IPS-NIHi7 (cell line): Measurements from ENCODE around the gene ITFG1.
"Not testable (repeated sequence)": the region's sequence is repeated elsewhere in the genome, so short reads cannot be mapped to it uniquely, and the experiment has no call there.

ENCODE experiments used
- DNase-seq: peaks from one replicate; pipeline ENCODE4 v3.0.0; 2012; ENCODE audit warnings: mixed read lengths; ENCODE audit errors: extremely low spot score

Gene ITFG1

GRCh38 chr16:47247690-47248089 lies 213.2 kb downstream of the ITFG1 start:
- no peak for DNase-seq

- no peak for DNase-seq
Observed at GRCh38 chr16:47244206-47244605, 216.7 kb downstream of the ITFG1 start.

GRCh38 chr16:47241061-47241460 lies 219.8 kb downstream of the ITFG1 start:
- DNase-seq: no peak

GRCh38 chr16:47236716-47237115 lies 224.1 kb downstream of the ITFG1 start:
- DNase-seq: peak; percentile 28

GRCh38 chr16:47230296-47230695 lies 230.6 kb downstream of the ITFG1 start:
- DNase-seq: no peak

GRCh38 chr16:47229053-47230050 lies 231.5 kb downstream of the ITFG1 start:
- DNase-seq: no peak

- no peak for DNase-seq
Observed at GRCh38 chr16:47228241-47228640, 232.6 kb downstream of the ITFG1 start.

GRCh38 chr16:47213761-47214440 lies 247.0 kb downstream of the ITFG1 start:
- DNase-seq: no peak

GRCh38 chr16:47211218-47211617 lies 249.6 kb downstream of the ITFG1 start:
- DNase-seq: no peak

GRCh38 chr16:47204736-47205504 lies 255.9 kb downstream of the ITFG1 start:
- no peak for DNase-seq

- not testable (repeated sequence) for DNase-seq
Observed at GRCh38 chr16:47203433-47203832, 257.4 kb downstream of the ITFG1 start.

GRCh38 chr16:47198180-47198575 lies 262.7 kb downstream of the ITFG1 start:
- DNase-seq: no peak

- DNase-seq: no peak
Observed at GRCh38 chr16:47197536-47198179, 263.2 kb downstream of the ITFG1 start.

GRCh38 chr16:47196457-47196856 lies 264.4 kb downstream of the ITFG1 start:
- DNase-seq: no peak

GRCh38 chr16:47182318-47182717 lies 278.5 kb downstream of the ITFG1 start:
- DNase-seq: no peak

GRCh38 chr16:47181066-47181465 lies 279.8 kb downstream of the ITFG1 start:
- DNase-seq: not testable (repeated sequence)

- DNase-seq: no peak
Observed at GRCh38 chr16:47180073-47180472, 280.8 kb downstream of the ITFG1 start.

- DNase-seq: no peak
Observed at GRCh38 chr16:47175152-47175551, 285.7 kb downstream of the ITFG1 start.

GRCh38 chr16:47162670-47163420 lies 298.0 kb downstream of the ITFG1 start:
- no peak for DNase-seq

- no peak for DNase-seq
Observed at GRCh38 chr16:47161464-47161863, 299.4 kb downstream of the ITFG1 start.

- no peak for DNase-seq
Observed at GRCh38 chr16:47160422-47160821, 300.4 kb downstream of the ITFG1 start.
